ENCODE measurements around the gene KRTAP2-3.

- TF ChIP-seq CTCF (IDR thresholded peaks at IDR 0.05 in 4 of 5, conservative IDR thresholded peaks at IDR 0.05 in 1 of 5), result no peak
- no peak for TF ChIP-seq POLR2A (IDR thresholded peaks at IDR 0.05)
Observed at GRCh38 chr17:41096055-41096454, 36.1 kb upstream of the KRTAP2-3 start.
